ENCODE results near the gene MYLK. TPM values are rescaled to one million over a fixed set of nuclear protein-coding genes. Genes with fewer than 3 reads are reported as not detected.
A peak's percentile ranks its signal among the peaks of the same experiment; 100 is the strongest.
"Not testable (repeated sequence)": the region's sequence is repeated elsewhere in the genome, so short reads cannot be mapped to it uniquely, and the experiment has no call there.

The MYLK gene
- total RNA-seq, 2 donors from 2014 or later = 30.5 to 85.1 TPM

DNA sequence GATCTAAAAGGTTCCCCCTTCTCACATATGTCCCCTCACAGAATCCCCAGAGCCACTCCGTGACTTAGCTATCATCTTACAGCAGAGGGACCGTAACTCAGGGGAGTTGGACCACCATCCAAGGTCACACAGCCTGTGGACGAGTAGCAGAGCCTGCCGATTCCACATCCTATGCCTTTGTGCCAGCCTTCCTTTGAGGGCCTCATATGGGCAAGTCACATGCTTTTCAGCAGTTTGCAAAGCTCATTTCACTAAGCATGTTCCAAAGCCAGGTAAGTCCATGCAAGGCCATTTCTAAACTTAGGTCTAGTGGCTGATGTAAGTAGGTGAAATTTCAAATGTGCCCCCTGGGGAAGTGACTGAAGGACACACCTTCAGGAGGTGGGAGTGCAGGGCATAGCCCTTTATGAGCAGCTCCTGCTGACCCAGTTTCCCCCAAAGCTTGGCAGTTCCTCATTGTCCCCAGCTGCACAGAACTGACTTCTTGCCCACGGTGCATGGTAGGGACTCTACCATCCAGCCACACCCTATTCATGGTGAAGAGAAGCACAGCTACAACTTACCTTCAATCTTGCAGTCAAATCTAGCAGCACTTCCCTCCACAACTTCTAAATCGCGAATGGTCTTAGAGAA, 265.9 kb downstream of the MYLK start:
- TF ChIP-seq, protein P1, sequence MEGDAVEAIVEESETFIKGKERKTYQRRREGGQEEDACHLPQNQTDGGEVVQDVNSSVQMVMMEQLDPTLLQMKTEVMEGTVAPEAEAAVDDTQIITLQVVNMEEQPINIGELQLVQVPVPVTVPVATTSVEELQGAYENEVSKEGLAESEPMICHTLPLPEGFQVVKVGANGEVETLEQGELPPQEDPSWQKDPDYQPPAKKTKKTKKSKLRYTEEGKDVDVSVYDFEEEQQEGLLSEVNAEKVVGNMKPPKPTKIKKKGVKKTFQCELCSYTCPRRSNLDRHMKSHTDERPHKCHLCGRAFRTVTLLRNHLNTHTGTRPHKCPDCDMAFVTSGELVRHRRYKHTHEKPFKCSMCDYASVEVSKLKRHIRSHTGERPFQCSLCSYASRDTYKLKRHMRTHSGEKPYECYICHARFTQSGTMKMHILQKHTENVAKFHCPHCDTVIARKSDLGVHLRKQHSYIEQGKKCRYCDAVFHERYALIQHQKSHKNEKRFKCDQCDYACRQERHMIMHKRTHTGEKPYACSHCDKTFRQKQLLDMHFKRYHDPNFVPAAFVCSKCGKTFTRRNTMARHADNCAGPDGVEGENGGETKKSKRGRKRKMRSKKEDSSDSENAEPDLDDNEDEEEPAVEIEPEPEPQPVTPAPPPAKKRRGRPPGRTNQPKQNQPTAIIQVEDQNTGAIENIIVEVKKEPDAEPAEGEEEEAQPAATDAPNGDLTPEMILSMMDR (IDR thresholded peaks at IDR 0.05) = no peak
- H3K36me3 ChIP-seq = peaks cover 4% of the 10 kb centered on the region
- H3K27ac ChIP-seq = peak overlapping the region in 1 of 2 donors; percentile 63
- H3K9me3 ChIP-seq = no peaks in the 10 kb centered on the region
- H3K27me3 ChIP-seq = no peaks in the 10 kb centered on the region
- no peak for DNase-seq (ENCODE audit: low spot score)
- H3K4me3 ChIP-seq = peak overlapping the region; percentile 0 to 14
- H3K4me1 ChIP-seq = peaks cover 0 to 30% of the 10 kb centered on the region in 2 donors

DNA sequence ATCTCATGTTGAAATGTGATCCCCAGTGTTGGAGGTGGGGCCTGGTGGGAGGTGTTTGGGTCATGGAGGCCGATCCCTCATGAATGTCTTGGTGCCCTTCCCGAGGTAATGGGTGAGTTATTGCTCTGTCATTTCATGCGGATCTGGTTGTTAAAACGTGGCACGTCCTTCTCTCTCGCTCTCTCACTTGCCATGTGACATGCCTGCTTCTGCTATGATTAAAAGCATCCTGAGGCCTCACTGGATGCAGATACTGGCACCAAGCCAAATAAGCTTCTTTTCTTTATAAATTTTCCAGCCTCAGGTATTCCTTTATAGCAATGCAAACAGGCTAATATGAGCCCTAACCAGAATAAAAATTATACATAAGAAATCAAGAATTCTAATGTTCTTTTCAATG, 267.5 kb downstream of the MYLK start:
- no peaks in the 10 kb centered on the region for H3K9me3 ChIP-seq
- H3K36me3 ChIP-seq = peaks cover 4% of the 10 kb centered on the region
- no peak overlapping the region for H3K27ac ChIP-seq
- TF ChIP-seq, protein P1 (IDR thresholded peaks at IDR 0.05) = no peak
- no peak for DNase-seq (ENCODE audit: low spot score)
- peaks cover 0 to 30% of the 10 kb centered on the region in 2 donors for H3K4me1 ChIP-seq
- H3K27me3 ChIP-seq = no peaks in the 10 kb centered on the region
- no peak overlapping the region for H3K4me3 ChIP-seq

DNA sequence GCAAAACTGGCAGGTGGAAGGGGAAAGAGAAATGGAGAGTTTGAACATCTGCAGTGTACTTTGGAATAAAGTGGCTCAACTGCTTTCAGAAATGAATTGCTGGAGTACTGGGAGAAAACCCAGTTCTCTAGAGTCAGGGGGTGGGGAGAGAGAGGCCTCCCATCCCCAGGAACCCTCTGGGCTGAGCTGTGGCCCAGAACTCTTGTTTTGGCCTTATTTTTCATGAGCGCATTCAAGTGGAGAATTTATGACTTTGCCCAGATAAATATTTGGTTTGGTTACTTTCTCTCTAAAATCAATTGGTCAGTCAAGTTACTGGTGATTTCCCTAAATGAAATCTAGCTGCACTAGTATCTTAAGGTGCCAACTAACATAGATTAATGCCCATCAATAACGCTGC, 270.6 kb downstream of the MYLK start:
- no peak overlapping the region for H3K27ac ChIP-seq
- peaks cover 4% of the 10 kb centered on the region for H3K36me3 ChIP-seq
- H3K27me3 ChIP-seq = no peaks in the 10 kb centered on the region
- DNase-seq (ENCODE audit: low spot score) = no peak
- no peak overlapping the region for H3K4me3 ChIP-seq
- TF ChIP-seq, protein P1 (IDR thresholded peaks at IDR 0.05) = no peak
- H3K9me3 ChIP-seq = no peaks in the 10 kb centered on the region
- H3K4me1 ChIP-seq = peaks cover 0 to 13% of the 10 kb centered on the region in 2 donors

DNA sequence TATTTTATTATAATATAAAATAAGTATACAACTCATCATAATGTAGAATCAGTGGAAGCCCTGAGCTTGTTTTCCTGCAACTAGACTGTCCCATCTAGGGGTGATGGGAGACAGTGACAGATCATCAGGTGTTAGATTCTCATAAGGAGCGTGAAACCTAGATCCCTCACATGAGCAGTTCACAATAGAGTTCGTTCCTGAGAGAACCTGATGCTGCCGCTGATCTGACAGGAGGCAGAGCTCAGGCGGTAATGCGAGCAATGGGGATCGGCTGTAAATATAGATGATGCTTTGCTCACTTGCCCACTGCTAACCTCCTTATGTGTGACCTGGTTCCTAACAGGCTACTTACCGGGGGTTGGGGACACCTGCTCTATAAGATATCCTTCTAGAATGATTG, 272.5 kb downstream of the MYLK start:
- H3K36me3 ChIP-seq; DNase-seq (ENCODE audit: low spot score); H3K9me3 ChIP-seq; H3K4me3 ChIP-seq; H3K27me3 ChIP-seq; H3K4me1 ChIP-seq; H3K27ac ChIP-seq: not testable (repeated sequence)

DNA sequence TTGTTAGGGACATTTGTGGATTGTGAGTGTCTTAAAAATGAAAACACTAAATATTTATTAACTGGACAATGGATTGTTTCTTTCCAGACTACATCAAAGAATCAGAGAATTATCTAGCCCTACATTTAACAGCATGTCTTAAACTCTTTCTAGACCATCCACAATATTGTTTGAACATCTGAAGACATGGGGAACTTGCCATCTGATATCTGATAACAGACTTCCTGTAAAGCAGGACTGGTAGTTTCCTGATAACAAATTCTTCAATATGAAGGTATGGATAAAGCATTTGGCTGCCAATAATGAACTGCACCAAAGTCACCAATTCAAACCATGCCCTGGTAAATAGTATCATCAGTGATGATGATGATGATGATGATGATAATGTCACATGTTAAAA, 273.1 kb downstream of the MYLK start:
- Histone ChIP-seq H3K36me3 (peaks cover 4% of the 10 kb centered on the region), H3K27ac (no peak overlapping the region), H3K4me3 (no peak overlapping the region), H3K9me3 (no peaks in the 10 kb centered on the region), H3K27me3 (no peaks in the 10 kb centered on the region), H3K4me1 (no peaks in the 10 kb centered on the region)
- TF ChIP-seq, protein P1 (IDR thresholded peaks at IDR 0.05) = no peak
- no peak for DNase-seq (ENCODE audit: low spot score)

DNA sequence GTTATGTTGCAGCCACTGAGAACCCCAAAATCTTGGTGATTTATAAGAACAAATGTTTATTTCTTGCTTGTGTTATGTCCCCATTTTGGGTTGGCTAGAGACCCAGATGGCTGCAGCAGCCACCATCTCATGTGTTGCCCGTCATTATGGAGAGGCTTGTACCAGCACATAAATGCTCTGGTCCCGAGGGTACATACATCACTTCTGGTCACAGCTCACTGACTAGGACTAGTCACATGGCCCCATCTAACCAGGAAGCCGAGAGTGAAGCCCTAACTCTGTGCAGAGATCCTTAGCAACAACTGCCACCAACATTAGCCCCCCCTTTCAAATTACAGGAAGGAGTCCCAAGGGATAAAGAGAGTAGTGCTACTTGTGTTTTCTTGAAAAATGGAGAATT, 273.8 kb downstream of the MYLK start:
- TF ChIP-seq, protein P1 (IDR thresholded peaks at IDR 0.05) = no peak
- H3K36me3 ChIP-seq = peaks cover 4% of the 10 kb centered on the region
- H3K4me1 ChIP-seq = no peaks in the 10 kb centered on the region
- no peak overlapping the region for H3K27ac ChIP-seq
- H3K9me3 ChIP-seq = no peaks in the 10 kb centered on the region
- DNase-seq (ENCODE audit: low spot score) = no peak
- H3K27me3 ChIP-seq = no peaks in the 10 kb centered on the region
- H3K4me3 ChIP-seq = no peak overlapping the region
